ENCODE measurements around the gene AGO3.

DNA sequence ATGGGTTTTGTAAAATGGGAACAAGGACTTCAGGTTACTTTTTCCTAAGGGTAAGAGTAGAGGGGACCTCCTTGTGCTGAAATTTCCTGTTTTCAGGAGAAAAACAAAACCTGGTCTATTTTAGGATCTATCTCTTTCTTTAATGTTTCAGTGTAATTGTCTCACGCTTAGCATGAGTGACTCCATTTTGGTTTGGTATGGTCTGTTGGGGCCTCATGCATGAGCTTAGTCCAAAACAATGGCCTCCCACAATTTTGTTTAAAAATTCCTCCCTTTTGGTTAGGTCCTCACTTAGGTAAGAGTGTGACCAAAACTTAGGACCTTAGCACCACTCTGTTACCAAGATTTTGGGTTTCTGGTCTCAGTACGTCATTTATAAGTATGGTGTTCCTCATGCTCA lies 85.8 kb downstream of the AGO3 start:
- TF ChIP-seq, protein P1, sequence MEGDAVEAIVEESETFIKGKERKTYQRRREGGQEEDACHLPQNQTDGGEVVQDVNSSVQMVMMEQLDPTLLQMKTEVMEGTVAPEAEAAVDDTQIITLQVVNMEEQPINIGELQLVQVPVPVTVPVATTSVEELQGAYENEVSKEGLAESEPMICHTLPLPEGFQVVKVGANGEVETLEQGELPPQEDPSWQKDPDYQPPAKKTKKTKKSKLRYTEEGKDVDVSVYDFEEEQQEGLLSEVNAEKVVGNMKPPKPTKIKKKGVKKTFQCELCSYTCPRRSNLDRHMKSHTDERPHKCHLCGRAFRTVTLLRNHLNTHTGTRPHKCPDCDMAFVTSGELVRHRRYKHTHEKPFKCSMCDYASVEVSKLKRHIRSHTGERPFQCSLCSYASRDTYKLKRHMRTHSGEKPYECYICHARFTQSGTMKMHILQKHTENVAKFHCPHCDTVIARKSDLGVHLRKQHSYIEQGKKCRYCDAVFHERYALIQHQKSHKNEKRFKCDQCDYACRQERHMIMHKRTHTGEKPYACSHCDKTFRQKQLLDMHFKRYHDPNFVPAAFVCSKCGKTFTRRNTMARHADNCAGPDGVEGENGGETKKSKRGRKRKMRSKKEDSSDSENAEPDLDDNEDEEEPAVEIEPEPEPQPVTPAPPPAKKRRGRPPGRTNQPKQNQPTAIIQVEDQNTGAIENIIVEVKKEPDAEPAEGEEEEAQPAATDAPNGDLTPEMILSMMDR (IDR thresholded peaks at IDR 0.05) = no peak
- no peak for TF ChIP-seq POLR2A (IDR thresholded peaks at IDR 0.05)
- TF ChIP-seq POLR2AphosphoS5 (IDR thresholded peaks at IDR 0.05) = no peak
- TF ChIP-seq EP300 (IDR thresholded peaks at IDR 0.05) = no peak
